ENCODE results near the gene TMCO4.

GRCh38 chr1:19739628-19740027 lies 60.1 kb downstream of the TMCO4 start:
- TF ChIP-seq CTCF (conservative IDR thresholded peaks at IDR 0.05 in 1 of 2, IDR thresholded peaks at IDR 0.05 in 1 of 2; ENCODE audit: low read depth in 1 of 2, low read length in 2 of 2) (no peak), EZH2 (IDR thresholded peaks at IDR 0.05; ENCODE audit: low read length, missing control alignments) (no peak)

All from fibroblast of lung (primary cell).